ENCODE data around the gene RRAS2.

DNA sequence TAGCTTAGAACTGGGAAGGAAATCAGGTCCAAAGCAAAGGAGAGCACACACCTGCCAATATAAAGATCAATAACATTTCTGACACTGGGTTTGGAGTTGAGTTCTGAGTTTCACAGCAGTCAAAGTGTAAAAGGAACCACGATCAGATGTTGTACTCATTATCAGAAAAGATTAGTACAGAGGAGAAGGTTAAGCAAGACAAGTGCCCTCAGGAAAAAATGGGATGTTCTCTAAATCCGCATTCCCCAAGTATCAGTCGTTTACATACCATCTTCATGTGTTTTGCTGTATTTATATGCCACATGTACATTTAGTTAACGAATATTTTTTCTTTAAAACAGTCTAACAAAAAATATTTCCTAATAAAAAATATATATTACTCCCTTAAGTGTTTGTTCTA is 23.0 kb upstream of the RRAS2 start:
- no peak for TF ChIP-seq POLR2A (IDR thresholded peaks at IDR 0.05; ENCODE audit: low read depth, low read length)
- TF ChIP-seq, protein P1, sequence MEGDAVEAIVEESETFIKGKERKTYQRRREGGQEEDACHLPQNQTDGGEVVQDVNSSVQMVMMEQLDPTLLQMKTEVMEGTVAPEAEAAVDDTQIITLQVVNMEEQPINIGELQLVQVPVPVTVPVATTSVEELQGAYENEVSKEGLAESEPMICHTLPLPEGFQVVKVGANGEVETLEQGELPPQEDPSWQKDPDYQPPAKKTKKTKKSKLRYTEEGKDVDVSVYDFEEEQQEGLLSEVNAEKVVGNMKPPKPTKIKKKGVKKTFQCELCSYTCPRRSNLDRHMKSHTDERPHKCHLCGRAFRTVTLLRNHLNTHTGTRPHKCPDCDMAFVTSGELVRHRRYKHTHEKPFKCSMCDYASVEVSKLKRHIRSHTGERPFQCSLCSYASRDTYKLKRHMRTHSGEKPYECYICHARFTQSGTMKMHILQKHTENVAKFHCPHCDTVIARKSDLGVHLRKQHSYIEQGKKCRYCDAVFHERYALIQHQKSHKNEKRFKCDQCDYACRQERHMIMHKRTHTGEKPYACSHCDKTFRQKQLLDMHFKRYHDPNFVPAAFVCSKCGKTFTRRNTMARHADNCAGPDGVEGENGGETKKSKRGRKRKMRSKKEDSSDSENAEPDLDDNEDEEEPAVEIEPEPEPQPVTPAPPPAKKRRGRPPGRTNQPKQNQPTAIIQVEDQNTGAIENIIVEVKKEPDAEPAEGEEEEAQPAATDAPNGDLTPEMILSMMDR (conservative IDR thresholded peaks at IDR 0.05; ENCODE audit: low read depth, low read length): no peak
- TF ChIP-seq BHLHE40 (IDR thresholded peaks at IDR 0.05; ENCODE audit: low read depth, low read length): no peak
- no peak for TF ChIP-seq RFX5 (IDR thresholded peaks at IDR 0.05; ENCODE audit: low read depth, low read length)
